SK-N-MC (cell line): ENCODE results near the gene DGLUCY.

Experiments
- FOXP2 ChIP-seq: optimal IDR thresholded peaks from 2 replicates; pipeline ENCODE3; 2011; ENCODE audit warnings: mild to moderate bottlenecking, moderate library complexity; ENCODE audit not compliant: insufficient read depth; ENCODE audit errors: extremely low read length, control extremely low read depth
- POLR2AphosphoS5 ChIP-seq: IDR thresholded peaks from 2 replicates; pipeline ENCODE4 v1.6.1; 2012; ENCODE audit warnings: mild to moderate bottlenecking, low read depth, low read length, borderline replicate concordance

GRCh38 chr14:91070572-91070971 is 43.3 kb upstream of the DGLUCY start:
- no peak for TF ChIP-seq POLR2AphosphoS5
- TF ChIP-seq FOXP2 = no peak
